Testis (tissue), 2 donors: ENCODE results near the gene SH2B3.

Experiments
- POLR2A ChIP-seq: fragments of 450-650 bp; IDR thresholded peaks from one replicate; pipeline ENCODE4 v1.6.1; 2017; ENCODE audit warnings: antibody characterized with exemption, mild to moderate bottlenecking, moderate library complexity
- TF ChIP-seq, protein P1 (sequence below), 3 experiments: fragments of 450-650 bp in 2 of 3; fragments of 200-600 bp in 1 of 3; sonication (generic) in 1 of 3; IDR thresholded peaks; one replicate each; pipeline ENCODE4 v1.5.1; 2016 to 2019; ENCODE audit warnings: antibody characterized with exemption in 3 of 3, mild to moderate bottlenecking in 2 of 3, moderate library complexity in 1 of 3

DNA sequence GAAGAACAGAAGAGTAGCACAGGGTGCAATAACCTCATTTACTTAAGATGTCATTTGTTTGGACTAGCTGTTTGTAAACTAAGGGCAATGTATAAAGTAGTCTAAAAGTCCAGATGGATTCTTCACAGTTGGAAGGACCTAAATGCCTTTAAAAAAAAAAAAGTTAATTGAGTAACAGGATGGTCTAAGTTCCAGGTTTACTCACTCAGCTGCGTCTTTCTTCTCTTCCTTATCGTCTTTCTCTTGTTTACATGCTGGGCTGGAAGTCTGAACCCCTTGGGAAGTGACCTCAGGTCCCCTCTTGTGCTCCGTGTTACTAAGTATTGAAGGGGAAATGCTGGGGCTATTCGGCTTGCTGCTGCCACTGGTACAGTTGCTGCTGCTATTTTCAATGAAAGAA, 82.5 kb downstream of the SH2B3 start:
- TF ChIP-seq POLR2A, result no peak
- TF ChIP-seq, protein P1, sequence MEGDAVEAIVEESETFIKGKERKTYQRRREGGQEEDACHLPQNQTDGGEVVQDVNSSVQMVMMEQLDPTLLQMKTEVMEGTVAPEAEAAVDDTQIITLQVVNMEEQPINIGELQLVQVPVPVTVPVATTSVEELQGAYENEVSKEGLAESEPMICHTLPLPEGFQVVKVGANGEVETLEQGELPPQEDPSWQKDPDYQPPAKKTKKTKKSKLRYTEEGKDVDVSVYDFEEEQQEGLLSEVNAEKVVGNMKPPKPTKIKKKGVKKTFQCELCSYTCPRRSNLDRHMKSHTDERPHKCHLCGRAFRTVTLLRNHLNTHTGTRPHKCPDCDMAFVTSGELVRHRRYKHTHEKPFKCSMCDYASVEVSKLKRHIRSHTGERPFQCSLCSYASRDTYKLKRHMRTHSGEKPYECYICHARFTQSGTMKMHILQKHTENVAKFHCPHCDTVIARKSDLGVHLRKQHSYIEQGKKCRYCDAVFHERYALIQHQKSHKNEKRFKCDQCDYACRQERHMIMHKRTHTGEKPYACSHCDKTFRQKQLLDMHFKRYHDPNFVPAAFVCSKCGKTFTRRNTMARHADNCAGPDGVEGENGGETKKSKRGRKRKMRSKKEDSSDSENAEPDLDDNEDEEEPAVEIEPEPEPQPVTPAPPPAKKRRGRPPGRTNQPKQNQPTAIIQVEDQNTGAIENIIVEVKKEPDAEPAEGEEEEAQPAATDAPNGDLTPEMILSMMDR (IDR thresholded peaks at IDR 0.05), result no peak
